Caco-2 (cell line): ENCODE results near the gene RASSF9. TPM values are rescaled to one million over a fixed set of nuclear protein-coding genes. Genes with fewer than 3 reads are reported as not detected.

ENCODE experiments used
- BruUV-seq: library from RNA; stranded (reverse); fragments of 400-500 nt; replicated peaks from 2 replicates; lab custom pipeline; 2021; lab: Mats Ljungman, UMichigan
- CTCF ChIA-PET: fragments of 300-600 bp; sonication (Branson Sonifier 250); formaldehyde crosslinking; loops from one replicate; lab custom pipeline; 2022; ENCODE audit warnings: antibody characterized with exemption; lab: Charles Lee
- POLR2A ChIA-PET: fragments of 300-600 bp; sonication (Branson Sonifier 250); formaldehyde crosslinking; loops from one replicate; lab custom pipeline; 2022; ENCODE audit warnings: antibody characterized with exemption; lab: Charles Lee
- DNase-seq, 2 experiments: peaks; one replicate each; pipeline versions ENCODE4 v3.0.0 to v3.0.0-alpha.2; 2020 to 2022
- H3K27me3 ChIP-seq: replicated peaks from 2 replicates; pipeline ENCODE4 v1.6.0; 2011; ENCODE audit warnings: low read length; ENCODE audit not compliant: control insufficient read depth, insufficient read depth
- H3K36me3 ChIP-seq: 2 replicates; pipeline ENCODE4 v1.5.1; 2011; ENCODE audit warnings: low read length; ENCODE audit not compliant: control insufficient read depth, insufficient read depth
- H3K4me1 ChIP-seq: fragments of 250-450 bp; sonication (Bioruptor Pico); 2 replicates; pipeline ENCODE4 v1.5.1; 2020; ENCODE audit warnings: mild to moderate bottlenecking
- H3K4me3 ChIP-seq: 2 replicates; pipeline ENCODE4 v1.5.1; 2011; ENCODE audit warnings: low read depth, mild to moderate bottlenecking, control low read depth, low read length
- H3K9me3 ChIP-seq: fragments of 250-450 bp; sonication (Bioruptor Pico); 2 replicates; pipeline ENCODE4 v1.5.1; 2020; ENCODE audit warnings: mild to moderate bottlenecking, moderate library complexity
- H3K27ac Mint-ChIP-seq: one replicate; pipeline ENCODE4 v1.8.0; 2022; ENCODE audit warnings: mixed read lengths; ENCODE audit not compliant: unreplicated experiment
- H3K27me3 Mint-ChIP-seq: one replicate; pipeline ENCODE4 v1.8.0; 2022; ENCODE audit warnings: mixed read lengths; ENCODE audit not compliant: insufficient read depth, unreplicated experiment
- H3K36me3 Mint-ChIP-seq: one replicate; pipeline ENCODE4 v1.8.0; 2022; ENCODE audit warnings: mild to moderate bottlenecking, mixed read lengths; ENCODE audit not compliant: insufficient read depth, unreplicated experiment
- H3K4me1 Mint-ChIP-seq: one replicate; pipeline ENCODE4 v1.8.0; 2022; ENCODE audit warnings: low read depth, mixed read lengths; ENCODE audit not compliant: unreplicated experiment
- H3K4me3 Mint-ChIP-seq: one replicate; pipeline ENCODE4 v1.8.0; 2022; ENCODE audit warnings: mild to moderate bottlenecking, moderate library complexity, mixed read lengths; ENCODE audit not compliant: unreplicated experiment
- H3K9me3 Mint-ChIP-seq: one replicate; pipeline ENCODE4 v1.8.0; 2022; ENCODE audit warnings: mixed read lengths; ENCODE audit not compliant: unreplicated experiment
- CTCF ChIP-seq, 2 experiments: fragments of 200-600 bp in 1 of 2; IDR thresholded peaks; 1 replicate in 1 of 2; 2 replicates in 1 of 2; pipeline versions ENCODE4 v1.5.1 to v1.8.0; 2011 to 2022; ENCODE audit warnings: antibody characterized with exemption in 1 of 2, control low read depth in 1 of 2, inconsistent platforms in 1 of 2, low read depth in 1 of 2, low read length in 1 of 2, mild to moderate bottlenecking in 1 of 2, moderate library complexity in 1 of 2; ENCODE audit not compliant: insufficient read depth in 1 of 2, severe bottlenecking in 1 of 2, unreplicated experiment in 1 of 2
- intact Hi-C: fragments of 100-400 bp; cut with micrococcal nuclease; formaldehyde crosslinking; loops from one replicate; pipeline ENCODE4 v1.10.0; 2022; ENCODE audit not compliant: unreplicated experiment
- total RNA-seq: library from RNA; stranded (reverse); gene quantifications from 2 replicates; pipeline ENCODE4 v1.2.3, GENCODE V29; 2022

Gene RASSF9
- total RNA-seq, 1 experiment from 2014 or later: 0.20 TPM

- no peaks in the 10 kb centered on the region for H3K4me1 Mint-ChIP-seq
- no peak overlapping the region for H3K4me3 ChIP-seq
- H3K27me3 ChIP-seq: no peaks in the 10 kb centered on the region
- no peak for TF ChIP-seq CTCF (IDR thresholded peaks at IDR 0.05; ENCODE audit: insufficient read depth in 1 of 2, low read depth in 1 of 2, low read length in 1 of 2, severe bottlenecking in 1 of 2, unreplicated experiment in 1 of 2)
- H3K9me3 ChIP-seq: peaks cover 5% of the 10 kb centered on the region; the same call in 1 of the 2 replicates
- no peaks in the 10 kb centered on the region for H3K9me3 Mint-ChIP-seq
- no peak for DNase-seq
- H3K36me3 ChIP-seq: no peaks in the 10 kb centered on the region
- H3K27ac Mint-ChIP-seq: no peak overlapping the region
- H3K4me1 ChIP-seq: peaks cover 16% of the 10 kb centered on the region; the same call in 1 of the 2 replicates
- peaks cover 2% of the 10 kb centered on the region for H3K27me3 Mint-ChIP-seq
- CTCF ChIA-PET: interaction anchor here (1.3 kb wide), 1 partner anchor 206 kb away, joined by 4 read pairs; no protein-coding TSS in a partner anchor
- BruUV-seq: no TSS peak
- POLR2A ChIA-PET: no interaction called here
- H3K36me3 Mint-ChIP-seq: no peaks in the 10 kb centered on the region
- no peak overlapping the region for H3K4me3 Mint-ChIP-seq
- intact Hi-C loops: no loop called here
Measured at GRCh38 chr12:85781766-85782165, 54.4 kb downstream of the RASSF9 start.

DNA sequence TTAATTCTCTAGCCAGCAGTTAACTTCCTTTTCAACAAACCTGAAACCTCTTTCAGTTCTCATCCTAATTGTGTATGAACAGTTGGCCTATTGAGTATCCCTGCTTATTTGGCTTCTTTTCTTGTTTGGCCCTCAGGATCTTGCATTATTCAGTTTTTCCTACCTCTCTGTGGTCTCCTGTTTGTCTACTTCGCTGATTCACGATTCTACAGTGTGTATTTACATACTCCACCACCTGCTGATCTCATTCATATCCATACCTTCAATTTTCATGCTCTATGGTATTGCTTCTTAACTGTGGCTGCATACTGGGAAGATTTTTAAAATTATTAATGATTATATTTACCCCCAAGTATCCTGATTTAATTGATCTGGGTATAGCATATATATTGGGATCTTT is 56.4 kb downstream of the RASSF9 start:
- H3K27ac Mint-ChIP-seq: no peak overlapping the region
- no peak for TF ChIP-seq CTCF (IDR thresholded peaks at IDR 0.05; ENCODE audit: insufficient read depth in 1 of 2, low read depth in 1 of 2, low read length in 1 of 2, severe bottlenecking in 1 of 2, unreplicated experiment in 1 of 2)

GRCh38 chr12:85775091-85775490 is 61.1 kb downstream of the RASSF9 start:
- POLR2A ChIA-PET: no interaction called here
- H3K36me3 Mint-ChIP-seq: no peaks in the 10 kb centered on the region
- CTCF ChIA-PET: no interaction called here

More for the DNA sequence above, 56.4 kb downstream of the RASSF9 start:
- H3K9me3 Mint-ChIP-seq: no peaks in the 10 kb centered on the region
- Histone ChIP-seq H3K4me3 (no peak overlapping the region), H3K9me3 (no peaks in the 10 kb centered on the region), H3K27me3 (no peaks in the 10 kb centered on the region), H3K4me1 (peaks cover 16% of the 10 kb centered on the region; the same call in 1 of the 2 replicates), H3K36me3 (no peaks in the 10 kb centered on the region)
- POLR2A ChIA-PET: no interaction called here
- CTCF ChIA-PET: no interaction called here
- intact Hi-C loops: loop anchor here (5.0 kb wide), 1 partner anchor 312 kb away; no protein-coding TSS in a partner anchor
- no peak for DNase-seq
- H3K36me3 Mint-ChIP-seq: no peaks in the 10 kb centered on the region
- no TSS peak for BruUV-seq
- peaks cover 2% of the 10 kb centered on the region for H3K27me3 Mint-ChIP-seq
- no peak overlapping the region for H3K4me3 Mint-ChIP-seq
- H3K4me1 Mint-ChIP-seq: no peaks in the 10 kb centered on the region

More at GRCh38 chr12:85775091-85775490, 61.1 kb downstream of the RASSF9 start:
- H3K36me3 ChIP-seq: no peaks in the 10 kb centered on the region
- no peaks in the 10 kb centered on the region for H3K27me3 ChIP-seq
- intact Hi-C loops: loop anchor here (5.0 kb wide), 1 partner anchor 308 kb away; no protein-coding TSS in a partner anchor
- TF ChIP-seq CTCF (IDR thresholded peaks at IDR 0.05; ENCODE audit: insufficient read depth in 1 of 2, low read depth in 1 of 2, low read length in 1 of 2, severe bottlenecking in 1 of 2, unreplicated experiment in 1 of 2): no peak
- no peaks in the 10 kb centered on the region for H3K27me3 Mint-ChIP-seq
- H3K4me3 Mint-ChIP-seq: no peak overlapping the region
- no TSS peak for BruUV-seq
- H3K9me3 ChIP-seq: no peaks in the 10 kb centered on the region
- H3K4me1 Mint-ChIP-seq: no peaks in the 10 kb centered on the region
- no peaks in the 10 kb centered on the region for H3K4me1 ChIP-seq
- no peak overlapping the region for H3K4me3 ChIP-seq
- H3K9me3 Mint-ChIP-seq: no peaks in the 10 kb centered on the region
- DNase-seq: no peak
- H3K27ac Mint-ChIP-seq: no peak overlapping the region
